Bronchial epithelial cell (primary cell): ENCODE measurements around the gene TPGS1. TPM values are rescaled to one million over a fixed set of nuclear protein-coding genes. Genes with fewer than 3 reads are reported as not detected.

Experiments
- DNase-seq: peaks from one replicate; pipeline ENCODE4 v3.0.0-alpha.2; 2010; ENCODE audit warnings: low read depth
- FAIRE-seq: peaks from 2 replicates; lab custom pipeline; 2011; peaks lifted over from hg19 to GRCh38; lab: Jason Lieb, UNC
- H3K27me3 ChIP-seq: 2 replicates; pipeline ENCODE4 v1.5.1; 2011; ENCODE audit warnings: low read length; ENCODE audit not compliant: control insufficient read depth, insufficient read depth
- H3K36me3 ChIP-seq: 2 replicates; pipeline ENCODE4 v1.5.1; 2011; ENCODE audit warnings: low read length; ENCODE audit not compliant: control insufficient read depth, insufficient read depth
- H3K4me3 ChIP-seq: 2 replicates; pipeline ENCODE4 v1.5.1; 2011; ENCODE audit warnings: mild to moderate bottlenecking, low read depth, low read length, control low read depth
- CTCF ChIP-seq: IDR thresholded peaks from 2 replicates; pipeline ENCODE4 v1.5.1; 2011; ENCODE audit warnings: mild to moderate bottlenecking, moderate library complexity, low read length, control low read depth, inconsistent platforms; ENCODE audit not compliant: insufficient read depth, severe bottlenecking
- total RNA-seq: library from RNA; depleted of rRNA; stranded (reverse); fragments of >200 nt; gene quantifications from 2 replicates; pipeline ENCODE4 v1.2.1, GENCODE V29; 2014

Gene TPGS1
- total RNA-seq, 1 donor from 2014 or later = 23.2 TPM

GRCh38 chr19:543910-544608 is 36.8 kb downstream of the TPGS1 start, which contains the start of gene GZMM:
TSS of gene GZMM (plus strand) at chr19:544053. CDS start at chr19:544072, 19 bp downstream.
- no peak for FAIRE-seq
- TF ChIP-seq CTCF = no peak
- DNase-seq = no peak
- Histone ChIP-seq H3K27me3 (no peaks in the 10 kb centered on the region), H3K4me3 (no peak within 1 kb of the TSS), H3K36me3 (peaks cover 7% of the 10 kb centered on the region)

GRCh38 chr19:547117-547516 is 39.8 kb downstream of the TPGS1 start:
- H3K4me3 ChIP-seq = no peak overlapping the region
- TF ChIP-seq CTCF = no peak
- no peaks in the 10 kb centered on the region for H3K27me3 ChIP-seq
- DNase-seq (no peak), FAIRE-seq (no peak)
- no peaks in the 10 kb centered on the region for H3K36me3 ChIP-seq

- Histone ChIP-seq H3K4me3 (no peak overlapping the region), H3K36me3 (no peaks in the 10 kb centered on the region), H3K27me3 (no peaks in the 10 kb centered on the region)
- TF ChIP-seq CTCF = no peak
- no peak for DNase-seq
- FAIRE-seq = no peak
Measured at GRCh38 chr19:547836-548720, 40.8 kb downstream of the TPGS1 start.

- TF ChIP-seq CTCF = no peak
- no peak for DNase-seq
- H3K36me3 ChIP-seq = no peaks in the 10 kb centered on the region
- H3K4me3 ChIP-seq = no peak overlapping the region
- no peak for FAIRE-seq
- no peaks in the 10 kb centered on the region for H3K27me3 ChIP-seq
Measured at GRCh38 chr19:548886-549830, 41.9 kb downstream of the TPGS1 start.

GRCh38 chr19:554817-555216 is 47.5 kb downstream of the TPGS1 start:
- no peak overlapping the region for H3K4me3 ChIP-seq
- no peaks in the 10 kb centered on the region for H3K36me3 ChIP-seq
- FAIRE-seq = no peak
- no peak for TF ChIP-seq CTCF
- no peaks in the 10 kb centered on the region for H3K27me3 ChIP-seq
- no peak for DNase-seq
